HL-60 (cell line): ENCODE data around the gene PRSS56.

Source experiments
- TF ChIP-seq, protein P1 (sequence below): IDR thresholded peaks from 2 replicates; pipeline ENCODE4 v1.6.1; 2012; ENCODE audit warnings: low read depth; ENCODE audit not compliant: insufficient replicate concordance
- TF ChIP-seq, protein P2 (sequence below): IDR thresholded peaks from one replicate; pipeline ENCODE4 v1.5.1; 2011; ENCODE audit warnings: low read length, control low read depth, inconsistent platforms; ENCODE audit not compliant: insufficient read depth

DNA sequence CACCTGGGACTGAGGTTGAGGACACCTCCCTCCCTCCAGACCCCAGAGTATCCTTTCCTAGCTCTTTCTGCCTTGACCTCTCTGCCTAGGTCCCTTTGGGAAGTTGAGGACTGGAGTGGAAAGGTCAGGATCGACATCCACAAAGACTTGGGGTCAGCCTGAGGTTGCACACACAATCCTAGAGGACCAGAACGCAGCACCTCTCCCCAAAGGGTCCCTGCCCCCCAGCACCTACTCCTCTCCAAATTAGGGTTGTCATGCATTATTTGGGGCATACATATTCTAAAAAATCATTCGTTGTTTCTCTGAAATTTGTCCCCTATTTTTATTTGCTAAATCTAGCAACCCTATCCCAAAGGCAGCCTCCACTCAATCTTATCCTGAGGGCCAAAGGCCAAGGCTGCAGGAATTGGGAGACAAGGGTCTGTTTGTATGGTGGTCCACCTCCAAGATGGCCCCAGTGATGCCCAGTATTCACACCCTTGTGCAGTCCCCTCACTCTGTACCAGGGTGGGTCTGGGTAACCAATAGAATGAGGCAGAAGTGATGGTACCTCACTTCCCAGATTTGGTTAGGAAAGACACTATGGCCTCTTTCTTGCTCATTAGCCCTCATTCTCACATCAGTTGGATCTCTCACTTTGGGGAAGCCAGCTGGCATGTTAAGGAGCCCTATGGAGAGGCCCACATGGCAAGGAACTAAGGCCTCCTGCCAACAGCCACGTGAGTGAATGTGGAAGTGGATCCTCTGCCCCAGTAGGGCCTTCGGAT, 15.8 kb downstream of the PRSS56 start:
- TF ChIP-seq, protein P1, sequence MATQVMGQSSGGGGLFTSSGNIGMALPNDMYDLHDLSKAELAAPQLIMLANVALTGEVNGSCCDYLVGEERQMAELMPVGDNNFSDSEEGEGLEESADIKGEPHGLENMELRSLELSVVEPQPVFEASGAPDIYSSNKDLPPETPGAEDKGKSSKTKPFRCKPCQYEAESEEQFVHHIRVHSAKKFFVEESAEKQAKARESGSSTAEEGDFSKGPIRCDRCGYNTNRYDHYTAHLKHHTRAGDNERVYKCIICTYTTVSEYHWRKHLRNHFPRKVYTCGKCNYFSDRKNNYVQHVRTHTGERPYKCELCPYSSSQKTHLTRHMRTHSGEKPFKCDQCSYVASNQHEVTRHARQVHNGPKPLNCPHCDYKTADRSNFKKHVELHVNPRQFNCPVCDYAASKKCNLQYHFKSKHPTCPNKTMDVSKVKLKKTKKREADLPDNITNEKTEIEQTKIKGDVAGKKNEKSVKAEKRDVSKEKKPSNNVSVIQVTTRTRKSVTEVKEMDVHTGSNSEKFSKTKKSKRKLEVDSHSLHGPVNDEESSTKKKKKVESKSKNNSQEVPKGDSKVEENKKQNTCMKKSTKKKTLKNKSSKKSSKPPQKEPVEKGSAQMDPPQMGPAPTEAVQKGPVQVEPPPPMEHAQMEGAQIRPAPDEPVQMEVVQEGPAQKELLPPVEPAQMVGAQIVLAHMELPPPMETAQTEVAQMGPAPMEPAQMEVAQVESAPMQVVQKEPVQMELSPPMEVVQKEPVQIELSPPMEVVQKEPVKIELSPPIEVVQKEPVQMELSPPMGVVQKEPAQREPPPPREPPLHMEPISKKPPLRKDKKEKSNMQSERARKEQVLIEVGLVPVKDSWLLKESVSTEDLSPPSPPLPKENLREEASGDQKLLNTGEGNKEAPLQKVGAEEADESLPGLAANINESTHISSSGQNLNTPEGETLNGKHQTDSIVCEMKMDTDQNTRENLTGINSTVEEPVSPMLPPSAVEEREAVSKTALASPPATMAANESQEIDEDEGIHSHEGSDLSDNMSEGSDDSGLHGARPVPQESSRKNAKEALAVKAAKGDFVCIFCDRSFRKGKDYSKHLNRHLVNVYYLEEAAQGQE = no peak
- TF ChIP-seq, protein P2, sequence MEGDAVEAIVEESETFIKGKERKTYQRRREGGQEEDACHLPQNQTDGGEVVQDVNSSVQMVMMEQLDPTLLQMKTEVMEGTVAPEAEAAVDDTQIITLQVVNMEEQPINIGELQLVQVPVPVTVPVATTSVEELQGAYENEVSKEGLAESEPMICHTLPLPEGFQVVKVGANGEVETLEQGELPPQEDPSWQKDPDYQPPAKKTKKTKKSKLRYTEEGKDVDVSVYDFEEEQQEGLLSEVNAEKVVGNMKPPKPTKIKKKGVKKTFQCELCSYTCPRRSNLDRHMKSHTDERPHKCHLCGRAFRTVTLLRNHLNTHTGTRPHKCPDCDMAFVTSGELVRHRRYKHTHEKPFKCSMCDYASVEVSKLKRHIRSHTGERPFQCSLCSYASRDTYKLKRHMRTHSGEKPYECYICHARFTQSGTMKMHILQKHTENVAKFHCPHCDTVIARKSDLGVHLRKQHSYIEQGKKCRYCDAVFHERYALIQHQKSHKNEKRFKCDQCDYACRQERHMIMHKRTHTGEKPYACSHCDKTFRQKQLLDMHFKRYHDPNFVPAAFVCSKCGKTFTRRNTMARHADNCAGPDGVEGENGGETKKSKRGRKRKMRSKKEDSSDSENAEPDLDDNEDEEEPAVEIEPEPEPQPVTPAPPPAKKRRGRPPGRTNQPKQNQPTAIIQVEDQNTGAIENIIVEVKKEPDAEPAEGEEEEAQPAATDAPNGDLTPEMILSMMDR = no peak
